Adrenal gland (tissue), 12 donors: ENCODE data around the gene TGFA. TPM values are rescaled to one million over a fixed set of nuclear protein-coding genes. Genes with fewer than 3 reads are reported as not detected.

Experiments
- DNase-seq, 7 donors: peaks; one replicate each; pipeline ENCODE4 v3.0.0-alpha.2; 2019 to 2020
- H3K27ac ChIP-seq, 5 donors: fragments of 200-600 bp; sonication (generic) in 4 of 5; 1 replicate in 3 of 5; 2 replicates in 2 of 5; pipeline versions ENCODE4 v1.5.1 to v1.8.0; 2016 to 2020; ENCODE audit warnings: mild to moderate bottlenecking in 1 of 5
- H3K27me3 ChIP-seq: fragments of 200-600 bp; 2 replicates; pipeline ENCODE4 v1.8.0; 2021
- H3K36me3 ChIP-seq, 2 donors: fragments of 200-600 bp; replicated peaks in 1 of 2; 1 replicate in 1 of 2; 2 replicates in 1 of 2; pipeline versions ENCODE4 v1.5.1 to v1.8.0; 2018 to 2022
- H3K4me1 ChIP-seq, 2 donors: fragments of 200-600 bp; replicated peaks in 1 of 2; 1 replicate in 1 of 2; 2 replicates in 1 of 2; pipeline versions ENCODE4 v1.5.1 to v1.8.0; 2018 to 2021
- H3K4me3 ChIP-seq, 4 donors: fragments of 200-600 bp; sonication (generic) in 3 of 4; one replicate each; pipeline ENCODE4 v1.5.1; 2016 to 2018
- H3K9me3 ChIP-seq, 3 donors: fragments of 200-600 bp; sonication (generic) in 1 of 3; replicated peaks in 1 of 3; 1 replicate in 2 of 3; 2 replicates in 1 of 3; pipeline versions ENCODE4 v1.5.1 to v1.8.0; 2016 to 2021
- CTCF ChIP-seq, 6 experiments: fragments of 450-650 bp in 4 of 6; fragments of 200-600 bp in 2 of 6; sonication (generic) in 1 of 6; IDR thresholded peaks; 1 replicate in 5 of 6; 2 replicates in 1 of 6; pipeline versions ENCODE4 v1.5.1 to v1.8.0; 2016 to 2021; ENCODE audit warnings: antibody characterized with exemption in 6 of 6, mild to moderate bottlenecking in 2 of 6, moderate library complexity in 1 of 6
- POLR2A ChIP-seq, 2 donors: fragments of 450-650 bp; IDR thresholded peaks; one replicate each; pipeline ENCODE4 v1.6.1; 2017; ENCODE audit warnings: antibody characterized with exemption in 2 of 2, mild to moderate bottlenecking in 2 of 2, moderate library complexity in 1 of 2
- WGBS, 4 donors: extraction: QIAGEN DNeasy Blood & Tissue Kit in 2 of 4; methylation state at CpG; one replicate each; pipeline versions ENCODE4 v1.1.5 to v1.1.7; 2013 to 2017; 5-methylcytosine and 5-hydroxymethylcytosine counted together
- intact Hi-C, 2 donors: fragments of 100-400 bp; cut with DNase I; formaldehyde crosslinking; loops; one replicate each; pipeline versions ENCODE4 v1.14.1 to v1.15.0; 2022 to 2023
- polyA plus RNA-seq, 3 donors: library from polyadenylated mRNA; stranded (reverse); fragments of 200-250 nt in 2 of 3; fragments of 350-450 nt in 1 of 3; fragmentation: Illumina TruSeq in 1 of 3; extraction: RNeasy Lipid Tissue Mini Kit (QIAGEN cat#74804) in 1 of 3; gene quantifications; one replicate each; pipeline ENCODE4 v1.2.3, GENCODE V29; 2013 to 2014
- total RNA-seq, 9 donors: library from RNA; depleted of rRNA in 4 of 9; stranded (reverse); fragments of >200 nt in 4 of 9; fragments of 120-200 nt in 1 of 9; fragmentation: NEBNext Ultra II Directional in 1 of 9; extraction: Animal tissue kit (Norgen Biotek cat#: 25700) in 1 of 9; gene quantifications; one replicate each; pipeline versions ENCODE4 v1.1.0 to v1.2.4, GENCODE V29; 2013 to 2023
- donor health status: healthy with polysubstance abuse.
- donor health status: Bipolar disorder and iron deficiency.
- donor health status: DM: yes; HTN: yes; CAD: no.
- donor health status: DM: no; HTN: no; CAD: no.
- donor health status: DM: no; HTN: no; CAD: no.
- donor health status: DM: yes; HTN: yes; CAD: no.

The TGFA gene
- total and polyA plus RNA-seq, 12 donors = 0.11 to 8.2 (median 0.75) TPM

GRCh38 chr2:70442301-70443077 lies 111.1 kb downstream of the TGFA start:
- TF ChIP-seq POLR2A (IDR thresholded peaks at IDR 0.05) = no peak
- TF ChIP-seq CTCF (IDR thresholded peaks at IDR 0.05) = no peak
- no peaks in the 10 kb centered on the region for H3K27me3 ChIP-seq
- no peak for DNase-seq
- no peaks in the 10 kb centered on the region for H3K4me1 ChIP-seq
- 86 to 95% (median 88%) methylated on average over 5 to 8 of the region's 8 CpGs for WGBS, 4 donors
- H3K4me3 ChIP-seq = no peak overlapping the region
- H3K36me3 ChIP-seq = no peaks in the 10 kb centered on the region
- intact Hi-C loops = no loop called here
- no peaks in the 10 kb centered on the region for H3K9me3 ChIP-seq
- H3K27ac ChIP-seq = no peak overlapping the region

GRCh38 chr2:70440621-70441020 lies 113.0 kb downstream of the TGFA start:
- Histone ChIP-seq H3K36me3 (no peaks in the 10 kb centered on the region), H3K4me3 (no peak overlapping the region), H3K9me3 (no peaks in the 10 kb centered on the region), H3K27me3 (no peaks in the 10 kb centered on the region), H3K27ac (no peak overlapping the region), H3K4me1 (no peaks in the 10 kb centered on the region)
- intact Hi-C loops = no loop called here
- no peak for DNase-seq
- TF ChIP-seq CTCF (IDR thresholded peaks at IDR 0.05) = no peak

GRCh38 chr2:70435138-70435537 lies 118.5 kb downstream of the TGFA start:
- Histone ChIP-seq H3K9me3 (no peaks in the 10 kb centered on the region), H3K27me3 (no peaks in the 10 kb centered on the region), H3K4me1 (no peaks in the 10 kb centered on the region), H3K4me3 (no peak overlapping the region), H3K27ac (no peak overlapping the region), H3K36me3 (no peaks in the 10 kb centered on the region)
- TF ChIP-seq CTCF (IDR thresholded peaks at IDR 0.05) (no peak), POLR2A (IDR thresholded peaks at IDR 0.05) (no peak)
- DNase-seq = no peak
- intact Hi-C loops = no loop called here
- WGBS, 4 donors = 46 to 55% (median 50%) methylated on average over 1 of the region's 1 CpG

GRCh38 chr2:70433315-70433714 lies 120.3 kb downstream of the TGFA start:
- H3K36me3 ChIP-seq = no peaks in the 10 kb centered on the region
- H3K9me3 ChIP-seq = no peaks in the 10 kb centered on the region
- no peak overlapping the region for H3K4me3 ChIP-seq
- H3K4me1 ChIP-seq = no peaks in the 10 kb centered on the region
- TF ChIP-seq POLR2A (IDR thresholded peaks at IDR 0.05) (no peak), CTCF (IDR thresholded peaks at IDR 0.05) (no peak)
- intact Hi-C loops = no loop called here
- WGBS, 4 donors = 74 to 91% (median 77%) methylated on average over 1 of the region's 1 CpG
- H3K27ac ChIP-seq = no peak overlapping the region
- no peaks in the 10 kb centered on the region for H3K27me3 ChIP-seq
- no peak for DNase-seq
